CD4-positive, alpha-beta T cell treated with Interferon alpha-2 for 1 hour (primary cell): ENCODE data around the gene RNF126.
"Not testable (repeated sequence)": the region's sequence is repeated elsewhere in the genome, so short reads cannot be mapped to it uniquely, and the experiment has no call there.

ENCODE experiments used
- DNase-seq, 2 donors: peaks; one replicate each; pipeline ENCODE4 v3.0.0-alpha.2; 2020 to 2022

The RNF126 gene

GRCh38 chr19:624433-625109 lies 38.4 kb downstream of the RNF126 start:
- DNase-seq, result no peak

- DNase-seq, result no peak
Observed at GRCh38 chr19:623974-624373, 39.0 kb downstream of the RNF126 start.

GRCh38 chr19:623175-623916 lies 39.7 kb downstream of the RNF126 start:
- DNase-seq, result no peak

GRCh38 chr19:622666-623065 lies 40.3 kb downstream of the RNF126 start:
- DNase-seq, result no peak

- no peak for DNase-seq
Observed at GRCh38 chr19:621819-622218, 41.2 kb downstream of the RNF126 start.

GRCh38 chr19:621191-621590 lies 41.8 kb downstream of the RNF126 start:
- DNase-seq, result not testable (repeated sequence)

GRCh38 chr19:620166-620862 lies 42.7 kb downstream of the RNF126 start:
- no peak for DNase-seq

GRCh38 chr19:619286-620002 lies 43.6 kb downstream of the RNF126 start:
- DNase-seq, result no peak

- DNase-seq, result no peak
Observed at GRCh38 chr19:618674-619285, 44.2 kb downstream of the RNF126 start.

- DNase-seq, result no peak
Observed at GRCh38 chr19:618247-618619, 44.8 kb downstream of the RNF126 start.

- no peak for DNase-seq
Observed at GRCh38 chr19:617551-618246, 45.3 kb downstream of the RNF126 start.

GRCh38 chr19:616747-617526 lies 46.1 kb downstream of the RNF126 start:
- no peak for DNase-seq

- DNase-seq, result no peak
Observed at GRCh38 chr19:616062-616700, 46.8 kb downstream of the RNF126 start.

- DNase-seq, result no peak
Observed at GRCh38 chr19:615619-616018, 47.4 kb downstream of the RNF126 start.

- DNase-seq, result no peak
Observed at GRCh38 chr19:613732-614567, 49.1 kb downstream of the RNF126 start.

- DNase-seq, result no peak
Observed at GRCh38 chr19:612941-613340, 50.1 kb downstream of the RNF126 start.

GRCh38 chr19:611481-611868 lies 51.5 kb downstream of the RNF126 start:
- DNase-seq, result peak; percentile 15 to 56

- peak; percentile 30 to 77 for DNase-seq
Observed at GRCh38 chr19:610801-611480, 52.1 kb downstream of the RNF126 start.

GRCh38 chr19:610071-610800 lies 52.8 kb downstream of the RNF126 start:
- DNase-seq, result peak; percentile 28 to 64
